G401 (cell line): Measurements from ENCODE around the gene PNKD. TPM values are rescaled to one million over a fixed set of nuclear protein-coding genes. Genes with fewer than 3 reads are reported as not detected.

ENCODE experiments used
- DNase-seq: peaks from one replicate; pipeline ENCODE4 v3.0.0-alpha.2; 2015; ENCODE audit warnings: low spot score
- in situ Hi-C: cut with HindIII; loops from 2 replicates; pipeline ENCODE4 v1.10.0; 2016; ENCODE audit warnings: low sequenced_read_pairs, mixed read lengths
- total RNA-seq: library from RNA; depleted of rRNA; stranded (reverse); fragments of >200 nt; shearing (Covaris generic); gene quantifications from 2 replicates; pipeline ENCODE4 v1.2.3, GENCODE V29; 2014

Gene PNKD
- total RNA-seq, 1 experiment from 2014 or later: 37.5 TPM

DNA sequence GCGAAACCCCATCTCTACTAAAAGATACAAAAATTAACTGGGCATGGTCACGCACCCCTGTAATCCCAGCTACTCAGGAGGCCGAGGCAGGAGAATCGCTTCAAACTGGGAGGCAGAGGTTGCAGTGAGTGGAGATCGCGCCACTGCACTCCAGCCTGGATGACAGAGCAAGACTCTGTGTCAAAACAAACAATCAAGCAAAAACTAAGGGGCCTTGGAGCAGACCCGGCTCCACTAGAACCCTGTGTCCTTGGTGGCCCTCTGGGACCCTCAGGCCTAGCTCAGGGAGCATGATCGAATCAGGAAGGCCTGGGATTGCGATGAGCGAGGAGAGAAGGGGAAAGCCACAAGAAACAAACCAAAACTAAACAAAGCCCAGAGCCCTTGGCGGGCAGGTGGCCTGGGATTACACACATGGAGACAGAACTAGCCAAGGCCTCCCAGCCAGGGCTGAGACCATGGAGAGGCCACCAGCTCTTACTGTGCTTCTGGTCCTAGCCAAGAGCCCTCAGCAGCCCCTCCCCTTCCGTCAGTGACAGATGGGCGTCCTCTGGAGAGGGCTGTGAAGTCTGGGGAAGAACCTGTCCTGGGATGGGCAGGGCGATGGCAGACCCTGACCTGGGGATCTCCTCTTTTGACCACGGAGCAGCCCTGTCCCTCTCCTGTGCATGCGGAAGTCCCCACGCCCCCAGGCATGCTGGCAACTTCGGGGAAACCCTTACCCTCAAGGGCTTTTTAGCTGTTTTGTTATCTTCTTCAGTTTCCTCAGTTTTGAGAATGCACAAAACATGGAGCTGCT, 58.9 kb downstream of the PNKD start:
- in situ Hi-C loops: no loop called here
- DNase-seq: peak; percentile 44

DNA sequence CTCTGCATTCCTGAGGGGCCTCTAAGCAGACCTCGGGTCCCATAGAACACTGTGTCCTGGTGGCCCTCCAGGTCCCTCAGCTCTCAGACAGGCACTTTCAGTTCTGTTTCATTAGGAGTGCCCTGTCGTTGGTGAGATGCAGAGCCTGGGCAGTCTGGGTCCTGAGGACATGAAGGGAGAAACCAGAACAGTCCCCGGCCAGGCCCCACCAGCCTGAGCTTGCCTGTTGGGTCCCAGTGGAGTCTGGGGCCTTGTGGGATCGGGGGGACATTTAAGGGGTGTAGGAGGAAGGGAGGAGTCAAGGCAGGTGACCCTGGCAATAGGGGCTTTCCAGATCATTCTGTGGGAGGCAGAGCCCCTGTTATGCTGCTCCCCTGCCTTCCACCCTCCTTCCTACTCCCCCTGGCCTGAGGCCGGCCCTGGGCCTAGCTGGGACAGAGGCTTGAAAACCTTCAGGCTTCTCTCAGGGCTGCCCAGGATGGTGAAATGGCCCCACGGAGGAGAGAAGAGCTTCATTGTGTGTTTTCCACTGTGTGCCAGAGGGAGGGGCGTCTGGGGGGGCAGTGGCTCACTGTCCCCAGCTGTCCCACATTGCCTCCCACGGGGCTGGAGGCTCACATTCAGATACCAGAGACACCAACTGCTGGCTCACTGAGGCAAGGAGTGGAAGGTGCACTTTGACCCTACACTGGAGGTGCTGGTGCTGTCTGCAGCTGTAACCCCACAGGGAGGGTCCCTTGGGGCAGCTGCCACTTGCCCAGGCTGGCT, 59.7 kb downstream of the PNKD start:
- DNase-seq: no peak
- in situ Hi-C loops: no loop called here

DNA sequence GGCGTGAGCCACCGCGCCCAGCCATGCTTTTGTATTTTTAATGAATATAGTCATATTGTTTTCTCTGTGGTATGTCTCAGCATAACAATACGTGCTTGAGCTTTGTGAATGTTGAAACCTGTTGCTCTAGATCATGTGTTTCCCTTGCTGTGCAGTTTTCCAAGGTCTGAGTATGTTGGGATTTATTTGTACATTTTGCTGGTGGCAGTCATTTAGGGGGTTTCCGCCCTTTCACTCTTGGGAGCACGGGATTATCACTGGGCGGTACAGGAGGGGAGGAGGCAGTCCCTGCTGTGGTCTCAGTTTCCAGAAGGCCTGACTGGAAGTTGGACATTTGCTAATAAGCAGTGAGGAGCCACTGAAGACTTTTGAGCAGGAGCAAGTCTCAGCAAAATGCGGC, 61.4 kb downstream of the PNKD start:
- in situ Hi-C loops: no loop called here
- DNase-seq: no peak

DNA sequence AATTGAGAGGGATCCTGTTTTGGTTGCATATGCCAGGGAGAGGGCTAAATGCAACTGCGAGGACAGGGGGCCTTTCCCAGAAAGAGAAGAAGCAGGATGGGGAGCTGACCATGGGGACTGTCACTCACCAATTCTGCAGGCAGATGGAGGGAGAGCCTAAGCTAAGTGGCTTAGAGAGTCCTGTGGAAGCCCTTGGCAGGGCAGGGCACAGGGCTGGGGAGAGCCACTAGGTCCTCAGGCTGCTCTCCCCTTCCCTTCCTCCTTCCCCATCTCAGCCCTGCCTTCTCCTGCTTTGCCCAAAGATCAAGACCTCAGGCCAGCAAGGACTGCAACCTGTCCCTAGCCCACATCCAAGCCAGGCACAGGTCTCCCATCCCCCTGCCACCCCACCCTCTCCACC, 62.0 kb downstream of the PNKD start:
- no peak for DNase-seq
- in situ Hi-C loops: no loop called here

DNA sequence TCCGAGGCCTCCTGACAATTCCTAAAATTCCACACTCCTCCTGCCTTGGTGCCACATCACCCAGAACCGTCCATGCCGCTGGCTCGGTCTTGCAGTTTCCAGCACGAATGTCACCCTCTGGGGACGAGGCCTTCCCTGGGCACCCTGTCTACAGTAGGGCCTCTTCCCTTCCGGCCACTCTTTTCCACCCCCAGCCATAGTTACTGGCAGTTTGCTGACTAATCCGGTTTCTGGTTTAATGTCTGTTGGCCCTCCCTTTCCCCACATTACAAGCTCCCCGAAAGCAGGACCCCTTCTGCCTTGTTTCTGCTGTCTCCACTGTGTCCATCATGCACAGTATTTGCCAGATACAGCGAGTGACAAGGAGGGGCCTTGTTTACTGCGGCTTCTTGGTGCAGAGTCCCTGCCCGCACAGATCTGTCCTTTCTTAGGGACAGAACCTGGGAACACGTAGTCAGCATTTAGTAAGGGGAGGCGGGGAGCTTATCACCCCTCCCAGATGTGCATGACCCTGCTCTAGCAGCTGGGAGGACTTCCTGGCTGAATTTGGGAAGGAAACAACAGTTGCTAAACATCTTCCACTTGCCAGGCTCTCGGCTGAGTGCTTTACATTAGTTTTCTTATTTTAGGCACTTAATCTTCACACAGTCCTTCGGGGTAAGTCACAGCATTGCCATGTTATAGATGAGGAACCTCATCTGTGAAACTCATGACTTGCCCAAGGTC, 62.8 kb downstream of the PNKD start:
- no peak for DNase-seq
- in situ Hi-C loops: no loop called here

DNA sequence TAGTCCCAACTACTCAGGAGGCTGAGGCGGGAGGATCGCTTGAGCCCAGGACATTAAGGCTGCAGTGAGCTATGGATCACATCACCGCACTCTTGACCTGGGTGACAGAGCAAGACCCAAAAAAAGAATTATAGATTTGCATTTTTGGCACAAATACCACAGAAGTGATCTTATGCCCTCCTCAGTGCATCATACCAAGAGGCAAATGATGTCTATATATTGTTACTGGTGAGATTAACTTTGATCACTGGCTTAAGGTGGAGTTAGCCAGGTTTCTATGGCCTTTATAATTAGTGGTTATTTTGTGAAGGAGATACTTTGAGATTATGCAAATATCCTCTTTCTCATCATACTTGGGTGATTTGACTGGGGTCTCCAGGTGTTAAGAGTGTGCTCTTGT, 64.2 kb downstream of the PNKD start:
- in situ Hi-C loops: no loop called here
- DNase-seq: no peak

DNA sequence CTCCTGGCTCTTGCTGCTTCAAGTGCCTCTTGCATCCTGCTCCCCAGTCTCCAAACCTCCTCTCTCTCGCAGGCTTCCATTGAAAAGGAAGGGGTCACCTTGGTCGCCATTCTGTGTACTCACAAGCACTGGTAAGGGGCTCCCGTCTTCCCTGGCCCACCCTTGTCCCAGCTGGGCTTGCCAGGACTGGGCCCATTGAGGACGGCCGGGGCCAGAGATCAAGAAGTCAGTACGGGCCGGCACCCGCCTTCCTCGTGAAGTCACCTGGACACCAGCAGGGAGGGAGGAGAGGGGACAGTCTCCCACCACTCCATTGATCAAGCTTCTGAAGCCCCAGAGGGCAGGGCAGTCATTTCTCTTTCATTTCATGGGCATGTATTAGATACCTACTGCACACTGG, 70.3 kb downstream of the PNKD start:
- in situ Hi-C loops: no loop called here
- DNase-seq: no peak

DNA sequence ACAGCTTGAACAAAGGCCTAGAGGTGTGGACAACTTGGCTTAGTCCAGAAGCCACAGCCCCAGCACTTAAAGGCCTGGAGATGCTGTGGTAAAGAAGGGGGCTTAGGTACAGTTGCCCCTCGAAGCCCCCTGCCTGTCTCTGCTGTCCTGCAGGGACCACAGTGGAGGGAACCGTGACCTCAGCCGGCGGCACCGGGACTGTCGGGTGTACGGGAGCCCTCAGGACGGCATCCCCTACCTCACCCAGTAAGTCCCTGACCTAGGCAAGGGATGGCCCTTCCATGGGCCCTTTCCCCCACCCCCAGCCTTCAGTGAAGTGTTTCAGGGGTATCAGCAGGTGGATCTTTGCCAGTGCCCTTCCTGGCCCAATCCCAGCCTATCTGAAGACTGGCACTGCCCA, 71.1 kb downstream of the PNKD start:
- in situ Hi-C loops: no loop called here
- DNase-seq: no peak

DNA sequence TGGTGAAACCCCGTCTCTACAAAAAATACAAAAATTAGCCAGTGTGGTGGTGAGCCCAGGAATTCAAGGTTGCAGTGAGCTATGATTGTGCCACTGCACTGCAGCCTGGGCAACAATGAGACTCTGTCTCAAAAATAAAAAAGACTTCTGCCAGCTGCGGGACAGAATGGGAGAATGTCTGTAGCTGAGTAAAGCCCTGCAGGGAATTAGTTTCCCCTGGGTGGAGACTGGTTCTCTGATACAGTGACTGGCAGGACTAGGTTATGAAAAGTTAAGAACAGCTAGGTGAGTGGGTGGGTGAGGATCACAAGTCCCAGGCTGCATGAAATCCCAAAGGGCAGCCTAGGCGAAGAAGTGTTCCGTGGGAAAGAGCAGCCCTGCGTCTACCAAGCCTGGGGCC, 72.5 kb downstream of the PNKD start:
- DNase-seq: no peak
- in situ Hi-C loops: no loop called here

DNA sequence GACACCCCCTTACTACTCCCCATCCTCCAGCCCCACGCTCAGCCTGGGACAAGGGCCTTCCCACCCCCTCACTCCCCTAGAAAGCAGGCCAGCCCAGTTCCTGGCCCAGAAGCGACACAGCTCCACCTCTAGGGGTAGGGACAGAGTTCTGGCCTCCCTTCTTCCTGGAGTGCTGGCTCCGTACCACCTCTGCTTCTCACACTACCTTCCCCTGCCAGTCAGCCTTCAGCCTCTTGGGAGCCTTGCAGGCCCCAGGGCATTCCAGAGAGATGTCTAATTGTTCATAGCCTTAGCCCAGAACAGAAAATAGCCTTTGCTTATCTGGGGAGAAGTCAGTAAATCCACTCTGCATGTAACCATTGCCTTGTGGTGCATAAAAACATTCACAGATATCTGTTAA, 73.3 kb downstream of the PNKD start:
- no peak for DNase-seq
- in situ Hi-C loops: no loop called here

DNA sequence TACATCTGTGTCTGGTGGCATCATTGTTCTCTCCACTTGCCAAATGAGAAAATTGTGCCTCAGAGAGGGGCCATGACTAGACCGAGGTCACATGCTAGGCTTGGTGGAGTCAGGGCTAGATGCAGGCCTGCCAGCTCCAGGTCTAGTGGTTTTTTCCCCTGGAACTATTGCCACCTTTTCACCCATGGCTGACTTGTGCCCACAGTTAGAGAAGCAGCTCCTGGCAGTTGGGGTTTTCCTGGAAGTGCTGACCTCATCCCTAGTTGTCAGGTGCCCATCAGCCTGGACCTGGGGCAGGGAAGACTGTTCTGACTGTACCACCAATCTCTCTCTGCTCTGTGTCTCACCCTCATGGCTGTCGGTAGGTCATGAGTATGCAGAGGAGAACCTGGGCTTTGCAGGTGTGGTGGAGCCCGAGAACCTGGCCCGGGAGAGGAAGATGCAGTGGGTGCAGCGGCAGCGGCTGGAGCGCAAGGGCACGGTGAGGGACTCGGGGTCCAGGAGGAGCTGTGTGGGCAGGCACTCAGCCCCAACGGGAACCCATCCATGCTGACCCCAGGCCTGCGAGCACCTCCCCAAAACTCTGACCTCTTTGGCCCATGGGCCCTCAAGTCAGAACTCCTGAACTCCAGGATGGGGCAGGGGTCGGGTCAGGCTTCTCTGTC, 73.9 kb downstream of the PNKD start:
- no peak for DNase-seq
- in situ Hi-C loops: no loop called here

DNA sequence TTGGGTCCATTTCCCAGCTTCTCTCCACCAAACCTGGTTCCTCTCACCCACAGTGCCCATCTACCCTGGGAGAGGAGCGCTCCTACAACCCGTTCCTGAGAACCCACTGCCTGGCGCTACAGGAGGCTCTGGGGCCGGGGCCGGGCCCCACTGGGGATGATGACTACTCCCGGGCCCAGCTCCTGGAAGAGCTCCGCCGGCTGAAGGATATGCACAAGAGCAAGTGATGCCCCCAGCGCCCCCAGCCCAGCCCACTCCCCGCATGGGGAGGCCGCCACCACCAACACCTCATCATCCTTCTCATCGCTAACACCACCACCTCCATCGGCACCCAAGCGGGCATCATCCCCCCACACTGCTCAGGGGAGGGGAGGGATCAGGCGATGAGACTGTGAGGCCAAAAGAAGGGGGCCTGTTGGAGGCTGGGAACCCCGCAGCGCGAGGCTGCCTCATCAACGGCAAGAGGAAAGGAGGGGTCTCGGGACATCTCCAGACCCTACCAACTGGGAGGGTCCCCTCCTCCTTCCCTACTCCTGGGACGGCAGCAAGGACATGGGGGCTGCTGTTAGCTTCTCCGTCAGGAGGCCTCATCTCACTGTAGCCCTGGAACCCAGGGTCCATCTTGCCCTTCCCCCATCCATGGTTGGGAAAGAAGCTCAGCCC, 74.6 kb downstream of the PNKD start:
- in situ Hi-C loops: no loop called here
- no peak for DNase-seq

DNA sequence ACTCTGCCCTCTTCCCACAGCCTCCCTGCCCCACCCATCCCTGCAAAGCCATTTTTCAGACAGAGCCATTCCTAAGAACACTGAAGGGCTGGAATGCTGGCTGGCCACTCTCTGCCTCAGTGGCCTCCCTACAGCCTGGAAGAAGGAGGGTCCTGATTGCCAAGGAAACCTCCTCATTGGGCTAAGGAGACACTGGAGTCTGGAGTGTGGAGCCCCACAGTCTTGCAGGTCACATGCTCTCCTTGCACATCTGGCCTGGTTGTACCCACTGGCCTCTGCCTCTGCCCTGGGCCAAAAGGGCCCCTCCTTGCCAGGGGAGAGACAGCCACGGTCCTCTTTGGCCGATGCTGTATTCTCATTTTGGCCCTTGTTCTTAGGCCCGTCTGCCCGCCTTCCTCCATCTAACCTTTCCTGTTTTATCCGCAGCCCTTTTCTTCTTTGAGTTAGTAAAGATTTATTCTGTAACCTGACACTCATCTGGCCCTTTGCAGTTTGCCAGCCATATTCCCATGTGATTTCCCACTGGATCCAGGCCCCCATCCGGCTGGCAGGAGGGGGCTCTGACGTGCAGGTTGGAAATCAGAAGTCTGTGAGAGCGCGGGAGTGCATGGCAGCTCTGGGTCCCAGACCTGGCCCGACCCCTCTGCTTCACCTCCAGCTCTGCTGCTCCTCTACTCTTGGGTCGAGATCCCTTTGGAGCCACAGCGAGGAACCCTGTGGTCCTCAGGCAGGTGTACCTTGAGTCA, 75.3 kb downstream of the PNKD start:
- DNase-seq: no peak
- in situ Hi-C loops: no loop called here

DNA sequence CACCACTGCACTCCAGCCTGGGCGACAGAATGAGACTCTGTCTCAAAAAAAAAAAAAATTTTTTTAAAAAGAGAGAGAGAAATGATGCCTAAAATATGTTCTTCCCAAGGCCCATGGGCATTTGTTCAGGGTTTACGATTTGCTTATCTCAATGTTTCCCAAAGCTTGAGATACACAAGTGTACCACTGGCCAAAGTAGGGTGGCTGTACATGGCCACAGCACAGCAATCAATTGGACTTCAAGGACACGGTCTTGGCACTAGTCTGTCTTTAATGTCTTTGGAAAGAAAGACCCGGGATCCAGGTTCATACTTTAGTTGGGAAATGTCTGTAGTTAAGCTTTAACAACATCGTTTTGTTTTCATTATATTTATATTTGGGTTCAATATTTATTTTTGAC, 76.9 kb downstream of the PNKD start:
- in situ Hi-C loops: no loop called here
- no peak for DNase-seq

DNA sequence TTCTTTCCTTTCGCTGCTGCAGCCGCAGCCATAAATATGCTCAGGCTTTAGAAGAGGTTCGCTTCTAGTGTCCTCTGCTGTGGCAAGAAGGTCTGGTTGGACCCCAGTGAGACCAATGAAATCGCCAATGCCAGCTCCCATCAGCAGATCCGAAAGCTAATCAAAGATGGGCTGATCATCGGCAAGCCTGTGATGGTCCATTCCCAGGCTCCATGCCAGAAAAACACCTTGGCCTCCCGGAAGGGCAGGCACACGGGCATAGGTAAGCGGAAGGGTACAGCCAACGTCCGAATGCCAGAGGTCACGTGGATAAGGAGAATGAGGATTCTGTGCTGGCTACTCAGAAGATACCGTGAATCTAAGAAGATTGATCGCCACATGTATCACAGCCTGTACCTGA, 83.7 kb downstream of the PNKD start:
- in situ Hi-C loops: no loop called here
- DNase-seq: no peak

DNA sequence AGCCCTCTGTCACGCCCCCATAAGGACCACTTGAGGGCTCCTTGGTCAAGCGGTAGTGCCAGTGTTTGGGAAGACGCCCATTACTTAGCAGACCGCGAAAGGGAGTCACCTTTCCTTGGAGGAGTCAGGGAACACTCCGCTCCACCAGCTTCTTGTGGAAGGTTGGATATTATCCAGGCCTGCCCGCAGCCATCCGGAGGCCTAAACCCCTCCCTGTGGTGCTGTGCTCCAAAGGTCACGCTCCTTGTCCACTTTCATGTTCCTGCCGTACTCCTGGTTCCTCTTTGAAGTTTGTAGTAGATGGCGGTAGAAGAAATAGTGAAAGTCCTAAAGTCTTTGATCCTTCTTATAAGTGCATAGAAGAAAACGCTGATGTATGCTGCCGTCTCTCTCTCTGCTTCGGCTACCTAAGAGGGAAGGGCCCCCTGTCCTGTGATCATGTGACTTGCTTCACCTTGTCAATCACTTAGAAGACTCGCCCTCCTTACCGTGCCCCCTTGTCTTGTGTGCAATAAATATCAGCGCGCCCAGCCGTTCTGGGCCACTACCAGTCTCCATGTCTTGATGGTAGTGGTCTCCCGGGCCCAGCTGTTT, 84.6 kb downstream of the PNKD start:
- in situ Hi-C loops: no loop called here
- DNase-seq: no peak

DNA sequence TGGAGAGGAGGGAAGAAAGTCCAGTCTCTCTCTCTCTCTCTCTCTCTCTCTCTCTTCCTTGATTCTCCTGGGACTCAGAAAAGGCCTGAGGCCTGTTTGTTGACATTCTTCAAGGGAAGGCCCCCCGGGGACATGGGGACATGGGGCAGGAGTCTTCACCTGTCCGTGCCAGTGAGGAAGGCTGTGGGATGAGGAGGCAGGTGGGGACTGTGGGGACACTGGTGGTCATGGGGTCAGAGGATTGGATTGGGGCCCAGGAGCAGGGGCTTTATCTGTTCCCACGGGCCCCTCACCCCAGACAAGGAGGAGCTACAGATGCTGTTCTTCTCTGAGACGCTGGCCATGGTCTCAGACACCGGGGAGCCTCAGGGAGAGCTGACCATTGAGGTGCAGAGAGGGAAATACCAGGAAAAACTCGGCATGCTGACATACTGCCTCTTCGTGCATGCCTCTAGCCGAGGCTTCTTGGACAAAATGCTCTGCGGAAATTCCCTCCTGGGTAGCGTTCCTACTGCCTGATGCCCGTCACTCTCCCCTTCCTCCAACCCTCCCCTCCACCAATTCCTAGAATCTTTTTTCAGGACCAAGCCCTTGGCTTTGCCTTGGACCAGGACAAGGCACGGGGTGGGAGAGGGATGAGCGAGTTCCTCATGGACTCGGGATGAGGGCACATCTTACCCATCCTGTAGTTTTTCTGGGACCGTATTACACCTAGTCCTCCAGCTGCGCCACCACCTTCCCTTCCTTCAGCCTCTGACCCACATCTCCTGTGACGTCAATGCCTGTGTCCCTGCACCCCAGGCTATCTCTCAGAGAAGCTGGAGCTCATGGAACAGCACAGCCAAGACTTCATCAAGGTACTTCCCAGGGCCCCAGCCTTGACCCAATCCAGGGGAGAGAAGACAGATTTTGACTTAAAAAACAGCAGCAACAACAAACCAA, 87.2 kb downstream of the PNKD start:
- DNase-seq: no peak

More for the DNA sequence above, 87.2 kb downstream of the PNKD start:
- in situ Hi-C loops: no loop called here
